Astrocyte (in vitro differentiated cells and primary cell): Measurements from ENCODE around the gene SH3GL2. TPM values are rescaled to one million over a fixed set of nuclear protein-coding genes. Genes with fewer than 3 reads are reported as not detected.

Experiments
- DNase-seq: peaks from one replicate; pipeline ENCODE4 v3.0.0-alpha.2; 2010; ENCODE audit warnings: low read depth
- FAIRE-seq: peaks from 2 replicates; lab custom pipeline; 2011; peaks lifted over from hg19 to GRCh38; lab: Jason Lieb, UNC
- H2AFZ ChIP-seq: 2 replicates; pipeline ENCODE4 v1.6.0; 2012; ENCODE audit warnings: low read depth, low read length, inconsistent platforms
- H3K27ac ChIP-seq: 2 replicates; pipeline ENCODE4 v1.5.1; 2011; ENCODE audit warnings: low read depth, low read length, inconsistent platforms
- H3K27me3 ChIP-seq: 2 replicates; pipeline ENCODE4 v1.6.0; 2011; ENCODE audit warnings: low read length, inconsistent platforms; ENCODE audit not compliant: insufficient read depth
- H3K36me3 ChIP-seq: 2 replicates; pipeline ENCODE4 v1.5.1; 2011; ENCODE audit warnings: low read length, inconsistent platforms; ENCODE audit not compliant: insufficient read depth
- H3K4me1 ChIP-seq: 2 replicates; pipeline ENCODE4 v1.5.1; 2011; ENCODE audit warnings: low read length, inconsistent platforms; ENCODE audit not compliant: insufficient read depth
- H3K4me2 ChIP-seq: 2 replicates; pipeline ENCODE4 v1.6.0; 2012; ENCODE audit warnings: low read length, inconsistent platforms
- H3K4me3 ChIP-seq: 2 replicates; pipeline ENCODE4 v1.5.1; 2011; ENCODE audit warnings: low read depth, mild to moderate bottlenecking, low read length, inconsistent platforms; ENCODE audit not compliant: insufficient read depth
- H3K79me2 ChIP-seq: 2 replicates; pipeline ENCODE4 v1.6.0; 2012; ENCODE audit warnings: mild to moderate bottlenecking, low read length, inconsistent platforms; ENCODE audit not compliant: insufficient read depth
- H3K9ac ChIP-seq: 2 replicates; pipeline ENCODE4 v1.6.0; 2012; ENCODE audit warnings: mild to moderate bottlenecking, low read length, inconsistent platforms
- H3K9me3 ChIP-seq: 2 replicates; pipeline ENCODE4 v1.5.1; 2012; ENCODE audit warnings: low read depth, mild to moderate bottlenecking, low read length, inconsistent platforms; ENCODE audit not compliant: insufficient read depth
- H4K20me1 ChIP-seq: 2 replicates; pipeline ENCODE4 v1.6.0; 2012; ENCODE audit warnings: low read length, inconsistent platforms; ENCODE audit not compliant: insufficient read depth
- H3K27ac Mint-ChIP-seq: one replicate; pipeline ENCODE4 v1.8.0; 2021; ENCODE audit warnings: mild to moderate bottlenecking, mixed read lengths; ENCODE audit not compliant: unreplicated experiment
- H3K27me3 Mint-ChIP-seq: one replicate; pipeline ENCODE4 v1.8.0; 2021; ENCODE audit warnings: low read depth, mixed read lengths; ENCODE audit not compliant: unreplicated experiment
- H3K36me3 Mint-ChIP-seq: one replicate; pipeline ENCODE4 v1.8.0; 2021; ENCODE audit warnings: low read depth, mixed read lengths; ENCODE audit not compliant: unreplicated experiment
- H3K4me1 Mint-ChIP-seq: one replicate; pipeline ENCODE4 v1.8.0; 2021; ENCODE audit warnings: low read depth, mixed read lengths; ENCODE audit not compliant: unreplicated experiment
- H3K4me3 Mint-ChIP-seq: one replicate; pipeline ENCODE4 v1.8.0; 2021; ENCODE audit warnings: mild to moderate bottlenecking, moderate library complexity, mixed read lengths; ENCODE audit not compliant: unreplicated experiment
- H3K9me3 Mint-ChIP-seq: one replicate; pipeline ENCODE4 v1.8.0; 2021; ENCODE audit warnings: mild to moderate bottlenecking, mixed read lengths; ENCODE audit not compliant: unreplicated experiment
- EZH2 ChIP-seq: IDR thresholded peaks from 2 replicates; pipeline ENCODE4 v1.6.1; 2012; ENCODE audit warnings: mild to moderate bottlenecking, low read length, inconsistent platforms; ENCODE audit not compliant: insufficient read depth
- total RNA-seq: library from RNA; stranded (reverse); gene quantifications from 2 replicates; pipeline ENCODE4 v1.2.1, GENCODE V29; 2021
- TF ChIP-seq, protein P1 (sequence below): IDR thresholded peaks from 2 replicates; pipeline ENCODE4 v1.5.1; 2011; ENCODE audit warnings: low read depth, mild to moderate bottlenecking, inconsistent platforms, low read length, moderate library complexity; ENCODE audit not compliant: insufficient read depth

Gene SH3GL2
- total RNA-seq, 1 donor from 2014 or later = 0.16 TPM

DNA sequence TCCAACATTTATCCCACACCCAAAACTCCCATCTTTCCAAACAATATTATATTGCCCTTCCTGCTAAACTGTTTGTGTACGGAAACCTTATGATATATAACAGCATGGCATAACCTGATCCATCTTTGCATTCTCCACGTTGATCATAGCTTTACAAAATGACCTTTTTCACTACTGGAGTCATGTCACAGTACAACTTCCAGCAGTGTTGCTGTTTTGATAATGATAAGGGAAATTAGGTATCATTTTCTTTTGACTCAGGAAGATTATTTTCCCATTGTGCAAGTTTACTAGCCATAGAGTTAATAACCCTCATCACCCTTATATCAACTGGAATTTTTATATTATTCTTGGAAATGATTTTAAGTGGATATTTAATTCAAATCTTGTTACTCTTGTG is 57.5 kb downstream of the SH3GL2 start:
- Histone ChIP-seq H3K27me3 (no peaks in the 10 kb centered on the region), H3K9me3 (no peaks in the 10 kb centered on the region), H3K27ac (no peak overlapping the region), H3K4me1 (peaks cover under 1% of the 10 kb centered on the region), H3K79me2 (no peaks in the 10 kb centered on the region), H4K20me1 (no peaks in the 10 kb centered on the region), H3K4me3 (no peak overlapping the region), H3K4me2 (no peak overlapping the region), H3K36me3 (no peaks in the 10 kb centered on the region), H3K9ac (no peak overlapping the region), H2AFZ (no peak overlapping the region)
- DNase-seq (no peak), FAIRE-seq (no peak)
- no peak for TF ChIP-seq EZH2
- TF ChIP-seq, protein P1, sequence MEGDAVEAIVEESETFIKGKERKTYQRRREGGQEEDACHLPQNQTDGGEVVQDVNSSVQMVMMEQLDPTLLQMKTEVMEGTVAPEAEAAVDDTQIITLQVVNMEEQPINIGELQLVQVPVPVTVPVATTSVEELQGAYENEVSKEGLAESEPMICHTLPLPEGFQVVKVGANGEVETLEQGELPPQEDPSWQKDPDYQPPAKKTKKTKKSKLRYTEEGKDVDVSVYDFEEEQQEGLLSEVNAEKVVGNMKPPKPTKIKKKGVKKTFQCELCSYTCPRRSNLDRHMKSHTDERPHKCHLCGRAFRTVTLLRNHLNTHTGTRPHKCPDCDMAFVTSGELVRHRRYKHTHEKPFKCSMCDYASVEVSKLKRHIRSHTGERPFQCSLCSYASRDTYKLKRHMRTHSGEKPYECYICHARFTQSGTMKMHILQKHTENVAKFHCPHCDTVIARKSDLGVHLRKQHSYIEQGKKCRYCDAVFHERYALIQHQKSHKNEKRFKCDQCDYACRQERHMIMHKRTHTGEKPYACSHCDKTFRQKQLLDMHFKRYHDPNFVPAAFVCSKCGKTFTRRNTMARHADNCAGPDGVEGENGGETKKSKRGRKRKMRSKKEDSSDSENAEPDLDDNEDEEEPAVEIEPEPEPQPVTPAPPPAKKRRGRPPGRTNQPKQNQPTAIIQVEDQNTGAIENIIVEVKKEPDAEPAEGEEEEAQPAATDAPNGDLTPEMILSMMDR = no peak
- Mint-ChIP-seq H3K27me3 (peaks cover 4% of the 10 kb centered on the region), H3K9me3 (peaks cover 4% of the 10 kb centered on the region), H3K36me3 (no peaks in the 10 kb centered on the region), H3K4me1 (peaks cover 3% of the 10 kb centered on the region), H3K27ac (no peak overlapping the region), H3K4me3 (no peak overlapping the region)

DNA sequence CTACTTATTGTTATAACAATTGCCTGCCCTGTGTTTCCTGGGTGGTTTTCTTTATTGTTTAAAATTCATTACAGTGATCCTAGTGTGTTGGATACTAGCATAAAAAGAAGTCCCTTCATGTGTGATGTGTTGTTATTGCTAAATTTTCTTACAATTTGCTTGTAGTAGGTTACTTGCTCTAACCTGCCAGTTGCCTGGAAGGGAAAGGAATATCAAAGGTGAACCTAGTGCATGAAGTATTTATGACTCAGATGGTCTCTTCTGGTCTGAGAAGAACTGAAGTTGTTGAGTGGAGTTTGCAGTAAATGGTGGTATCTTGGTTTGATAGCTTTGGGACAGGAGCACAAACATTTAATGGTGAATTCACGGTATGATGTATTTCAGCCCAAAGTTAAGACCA is 58.0 kb downstream of the SH3GL2 start:
- Histone ChIP-seq H3K27ac (no peak overlapping the region), H3K79me2 (no peaks in the 10 kb centered on the region), H3K36me3 (no peaks in the 10 kb centered on the region), H4K20me1 (no peaks in the 10 kb centered on the region), H3K9ac (no peak overlapping the region), H3K4me1 (no peaks in the 10 kb centered on the region), H3K9me3 (no peaks in the 10 kb centered on the region), H3K4me2 (no peak overlapping the region), H3K27me3 (no peaks in the 10 kb centered on the region), H3K4me3 (no peak overlapping the region), H2AFZ (no peak overlapping the region)
- peaks cover 4% of the 10 kb centered on the region for H3K27me3 Mint-ChIP-seq
- no peak overlapping the region for H3K27ac Mint-ChIP-seq
- TF ChIP-seq EZH2 = no peak
- TF ChIP-seq, protein P1 = no peak
- no peak overlapping the region for H3K4me3 Mint-ChIP-seq
- DNase-seq (no peak), FAIRE-seq (no peak)
- peaks cover 3% of the 10 kb centered on the region for H3K4me1 Mint-ChIP-seq
- peaks cover 4% of the 10 kb centered on the region for H3K9me3 Mint-ChIP-seq
- H3K36me3 Mint-ChIP-seq = no peaks in the 10 kb centered on the region

- TF ChIP-seq, protein P1 = no peak
- no peak for TF ChIP-seq EZH2
- Mint-ChIP-seq H3K4me3 (no peak overlapping the region), H3K36me3 (no peaks in the 10 kb centered on the region), H3K4me1 (peaks cover 3% of the 10 kb centered on the region), H3K27ac (no peak overlapping the region), H3K27me3 (peaks cover 4% of the 10 kb centered on the region), H3K9me3 (peaks cover 4% of the 10 kb centered on the region)
- FAIRE-seq (no peak), DNase-seq (no peak)
- Histone ChIP-seq H3K27ac (no peak overlapping the region), H3K36me3 (no peaks in the 10 kb centered on the region), H4K20me1 (no peaks in the 10 kb centered on the region), H3K9me3 (no peaks in the 10 kb centered on the region), H3K9ac (no peak overlapping the region), H3K4me1 (no peaks in the 10 kb centered on the region), H3K4me2 (no peak overlapping the region), H3K27me3 (no peaks in the 10 kb centered on the region), H3K4me3 (no peak overlapping the region), H2AFZ (no peak overlapping the region), H3K79me2 (no peaks in the 10 kb centered on the region)
These were observed 58.4 kb downstream of the SH3GL2 start for GRCh38 chr9:17637229-17637628.
